SK-N-SH treated with all-trans-retinoic acid at 6 μM for 48 hours (cell line): ENCODE data around the gene ELOA.

Source experiments
- ARNTL ChIP-seq: fragments of 450-650 bp; formaldehyde crosslinking; IDR thresholded peaks from 2 replicates; pipeline ENCODE4 v1.5.0; 2020; ENCODE audit warnings: low read depth, mild to moderate bottlenecking, moderate library complexity, borderline replicate concordance
- CSDC2 ChIP-seq: fragments of 250-450 bp; sonication (Bioruptor Pico); IDR thresholded peaks from 2 replicates; pipeline ENCODE4 v1.5.0; 2020; ENCODE audit warnings: mild to moderate bottlenecking, moderate library complexity
- RARB ChIP-seq: fragments of 250-450 bp; sonication (Bioruptor Pico); IDR thresholded peaks from 2 replicates; pipeline ENCODE4 v1.8.0; 2021; ENCODE audit warnings: mild to moderate bottlenecking, moderate library complexity
- SNAI2 ChIP-seq: fragments of 250-450 bp; sonication (Bioruptor Pico); IDR thresholded peaks from 2 replicates; pipeline ENCODE4 v1.5.0; 2020; ENCODE audit warnings: mild to moderate bottlenecking, moderate library complexity
- TOX ChIP-seq: fragments of 250-450 bp; sonication (Bioruptor Pico); IDR thresholded peaks from 2 replicates; pipeline ENCODE4 v1.8.0; 2021; ENCODE audit warnings: mild to moderate bottlenecking, moderate library complexity, borderline replicate concordance
- TSHZ2 ChIP-seq: fragments of 250-450 bp; sonication (Bioruptor Pico); IDR thresholded peaks from 2 replicates; pipeline ENCODE4 v1.5.0; 2020; ENCODE audit warnings: mild to moderate bottlenecking, moderate library complexity
- ZC3H10 ChIP-seq: fragments of 250-450 bp; sonication (Bioruptor Pico); IDR thresholded peaks from 2 replicates; pipeline ENCODE4 v1.5.1; 2021; ENCODE audit warnings: mild to moderate bottlenecking, moderate library complexity
- ZFP30 ChIP-seq: fragments of 450-650 bp; formaldehyde crosslinking; IDR thresholded peaks from 2 replicates; pipeline ENCODE4 v1.5.0; 2022; ENCODE audit warnings: mild to moderate bottlenecking, moderate library complexity
- ZNF8 ChIP-seq: fragments of 450-650 bp; formaldehyde crosslinking; IDR thresholded peaks from 2 replicates; pipeline ENCODE4 v1.5.0; 2020; ENCODE audit warnings: mild to moderate bottlenecking, moderate library complexity
- TF ChIP-seq, protein P1 (sequence below): fragments of 250-450 bp; sonication (Bioruptor Pico); IDR thresholded peaks from 2 replicates; pipeline ENCODE4 v1.5.1; 2020; ENCODE audit warnings: low read depth, mild to moderate bottlenecking, moderate library complexity

DNA sequence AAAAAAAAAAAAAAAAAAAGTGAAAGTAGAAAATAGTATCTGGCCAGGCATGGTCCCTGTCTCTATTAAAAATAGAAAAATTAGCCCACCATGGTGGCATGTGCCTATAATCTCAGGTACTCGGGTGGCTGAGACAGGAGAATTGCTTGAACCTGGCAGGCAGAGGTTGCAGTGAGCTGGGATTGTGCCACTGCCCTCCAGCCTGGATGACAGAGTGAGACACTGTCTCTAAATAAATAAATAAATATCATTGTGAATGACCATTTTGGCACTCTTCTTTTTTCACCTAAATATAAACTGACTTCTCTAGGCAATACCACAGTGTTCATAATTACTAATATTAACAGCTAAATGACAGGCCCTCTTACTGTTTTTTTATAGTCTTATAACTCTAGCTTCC is 14.5 kb downstream of the ELOA start:
- TF ChIP-seq ZFP30 (CRISPR knock-in tag) (no peak), SNAI2 (CRISPR knock-in tag) (no peak), RARB (CRISPR knock-in tag) (no peak), CSDC2 (CRISPR knock-in tag) (no peak), ZNF8 (CRISPR knock-in tag) (no peak), TOX (CRISPR knock-in tag) (no peak), ZC3H10 (CRISPR knock-in tag) (no peak), TSHZ2 (CRISPR knock-in tag) (no peak), ARNTL (CRISPR knock-in tag) (no peak)
- TF ChIP-seq, protein P1, sequence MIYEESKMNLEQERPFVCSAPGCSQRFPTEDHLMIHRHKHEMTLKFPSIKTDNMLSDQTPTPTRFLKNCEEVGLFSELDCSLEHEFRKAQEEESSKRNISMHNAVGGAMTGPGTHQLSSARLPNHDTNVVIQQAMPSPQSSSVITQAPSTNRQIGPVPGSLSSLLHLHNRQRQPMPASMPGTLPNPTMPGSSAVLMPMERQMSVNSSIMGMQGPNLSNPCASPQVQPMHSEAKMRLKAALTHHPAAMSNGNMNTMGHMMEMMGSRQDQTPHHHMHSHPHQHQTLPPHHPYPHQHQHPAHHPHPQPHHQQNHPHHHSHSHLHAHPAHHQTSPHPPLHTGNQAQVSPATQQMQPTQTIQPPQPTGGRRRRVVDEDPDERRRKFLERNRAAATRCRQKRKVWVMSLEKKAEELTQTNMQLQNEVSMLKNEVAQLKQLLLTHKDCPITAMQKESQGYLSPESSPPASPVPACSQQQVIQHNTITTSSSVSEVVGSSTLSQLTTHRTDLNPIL (CRISPR knock-in tag) = no peak
